ENCODE data around the gene PLEKHG4B.
"Not testable (repeated sequence)": the region's sequence is repeated elsewhere in the genome, so short reads cannot be mapped to it uniquely, and the experiment has no call there.

PLEKHG4B gene

GRCh38 chr5:217494-218456, 125.8 kb downstream of the PLEKHG4B start, which contains the start of the genes CCDC127 and SDHA:
Gene CCDC127, minus strand, starts transcription at chr5:218153. Its CDS starts 1,304 bp downstream, at chr5:216849.
Gene SDHA, plus strand, starts transcription at chr5:218320. Its CDS starts 36 bp downstream, at chr5:218356.
- peak within 1 kb of the TSS; percentile 74 for H3K9ac ChIP-seq (ENCODE audit: low read length)
- peak within 1 kb of the TSS; percentile 88 for H3K27ac ChIP-seq (ENCODE audit: low read depth, low read length)
- H3K36me3 ChIP-seq (ENCODE audit: insufficient read depth, low read length); H3K9me3 ChIP-seq (ENCODE audit: low read length); H3K27me3 ChIP-seq (ENCODE audit: control insufficient read depth in 1 of 2, insufficient read depth in 2 of 2, low read length in 2 of 2); H3K4me1 ChIP-seq (ENCODE audit: insufficient read depth, low read length): not testable (repeated sequence)
- H3K4me3 ChIP-seq (ENCODE audit: low read depth in 1 of 2, low read length in 2 of 2), result peak within 1 kb of the TSS; percentile 62 to 93

GRCh38 chr5:218457-219291, 126.7 kb downstream of the PLEKHG4B start:
- Histone ChIP-seq H3K27me3 (ENCODE audit: control insufficient read depth in 1 of 2, insufficient read depth in 2 of 2, low read length in 2 of 2) (no peaks in the 10 kb centered on the region), H3K36me3 (ENCODE audit: insufficient read depth, low read length) (peaks cover 1% of the 10 kb centered on the region), H3K4me3 (ENCODE audit: low read depth in 1 of 2, low read length in 2 of 2) (peak overlapping the region; percentile 62 to 93), H3K27ac (ENCODE audit: low read depth, low read length) (peak overlapping the region; percentile 88), H3K4me1 (ENCODE audit: insufficient read depth, low read length) (peaks cover 6% of the 10 kb centered on the region), H3K9ac (ENCODE audit: low read length) (peak overlapping the region; percentile 74), H3K9me3 (ENCODE audit: low read length) (no peaks in the 10 kb centered on the region)

DNA sequence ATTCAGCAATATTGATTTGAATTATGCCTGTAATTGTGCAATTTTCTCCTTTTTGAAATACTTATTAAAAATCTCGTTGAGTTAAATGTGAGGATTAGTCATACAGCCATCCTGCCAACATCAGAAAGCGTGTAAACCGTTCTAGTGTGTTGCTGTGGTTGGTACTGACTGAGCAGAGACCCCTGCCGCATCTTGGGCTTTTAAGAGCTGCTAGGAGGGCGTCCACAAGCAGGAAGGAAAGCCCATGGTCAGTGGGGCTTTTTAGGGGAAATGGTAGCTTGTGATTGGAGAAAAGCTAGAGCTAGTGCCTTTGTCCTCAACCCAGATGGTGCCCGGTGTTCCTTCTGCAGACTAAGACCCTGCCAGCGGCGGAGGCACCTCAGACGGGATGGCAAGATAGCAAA, 127.5 kb downstream of the PLEKHG4B start:
- peaks cover 5% of the 10 kb centered on the region for H3K36me3 ChIP-seq (ENCODE audit: insufficient read depth, low read length)
- no peaks in the 10 kb centered on the region for H3K27me3 ChIP-seq (ENCODE audit: control insufficient read depth in 1 of 2, insufficient read depth in 2 of 2, low read length in 2 of 2)
- H3K9ac ChIP-seq (ENCODE audit: low read length), result peak overlapping the region; percentile 74
- peaks cover 6% of the 10 kb centered on the region for H3K4me1 ChIP-seq (ENCODE audit: insufficient read depth, low read length)
- H3K9me3 ChIP-seq (ENCODE audit: low read length), result no peaks in the 10 kb centered on the region
- peak overlapping the region in 1 of 2 donors; percentile 62 for H3K4me3 ChIP-seq (ENCODE audit: low read depth in 1 of 2, low read length in 2 of 2)
- H3K27ac ChIP-seq (ENCODE audit: low read depth, low read length), result no peak overlapping the region

DNA sequence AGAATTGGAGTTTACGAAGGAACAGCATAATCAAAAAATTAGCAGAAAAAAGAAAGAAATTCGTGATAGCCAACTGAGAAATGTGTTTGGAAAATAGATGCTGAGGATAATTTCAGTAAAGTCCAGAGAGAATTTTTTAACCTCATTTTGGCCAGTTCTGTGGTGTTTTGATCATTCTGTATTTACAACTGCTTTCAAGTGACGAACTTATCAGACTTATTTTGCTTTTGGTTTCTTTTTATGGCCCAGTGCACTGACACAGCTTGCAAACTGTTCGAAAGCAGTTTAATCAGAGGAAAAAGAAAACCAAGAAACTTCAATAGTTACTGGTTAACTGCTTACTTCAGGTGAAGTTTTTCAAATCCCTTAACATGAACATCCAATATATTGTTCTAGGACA, 128.0 kb downstream of the PLEKHG4B start:
- no peaks in the 10 kb centered on the region for H3K9me3 ChIP-seq (ENCODE audit: low read length)
- H3K9ac ChIP-seq (ENCODE audit: low read length), result peak overlapping the region; percentile 74
- no peak overlapping the region for H3K27ac ChIP-seq (ENCODE audit: low read depth, low read length)
- H3K4me3 ChIP-seq (ENCODE audit: low read depth in 1 of 2, low read length in 2 of 2), result peak overlapping the region in 1 of 2 donors; percentile 62
- H3K36me3 ChIP-seq (ENCODE audit: insufficient read depth, low read length), result peaks cover 11% of the 10 kb centered on the region
- H3K27me3 ChIP-seq (ENCODE audit: control insufficient read depth in 1 of 2, insufficient read depth in 2 of 2, low read length in 2 of 2), result no peaks in the 10 kb centered on the region
- H3K4me1 ChIP-seq (ENCODE audit: insufficient read depth, low read length), result peaks cover 6% of the 10 kb centered on the region

DNA sequence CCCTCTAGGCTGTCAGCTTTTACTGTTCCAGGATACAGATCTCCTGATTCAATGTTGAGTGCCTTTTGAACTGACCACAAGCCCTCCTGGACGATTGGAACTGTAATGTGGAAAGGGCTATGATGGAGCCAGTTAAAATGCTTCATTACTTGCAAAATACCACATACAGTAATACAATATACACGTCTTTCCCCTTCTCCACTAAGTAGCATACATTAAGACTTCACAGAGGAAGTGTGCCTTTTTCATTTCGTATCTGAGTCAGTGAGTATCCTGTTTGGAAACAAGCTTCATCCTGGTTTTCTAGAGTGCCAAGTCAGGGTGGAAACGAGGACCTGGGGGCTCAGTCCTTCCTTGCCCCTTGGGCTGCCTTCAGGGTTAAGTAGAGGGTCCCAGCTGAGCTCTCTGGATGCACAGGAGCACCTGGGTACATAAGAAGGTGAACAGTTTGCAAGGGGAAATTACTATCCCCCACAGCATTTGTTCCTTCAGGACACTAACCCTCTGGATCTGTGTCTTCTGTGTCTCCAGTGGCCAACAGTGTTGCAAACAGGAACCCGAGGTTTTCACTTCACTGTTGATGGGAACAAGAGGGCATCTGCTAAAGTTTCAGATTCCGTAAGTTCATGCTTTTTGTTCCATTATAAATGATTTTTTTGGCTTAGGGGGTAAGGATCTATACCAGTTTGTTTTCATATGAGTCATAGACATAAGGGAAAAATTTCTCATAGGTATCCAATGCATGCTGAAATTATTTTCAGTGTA, 131.2 kb downstream of the PLEKHG4B start:
- H3K9ac ChIP-seq (ENCODE audit: low read length); H3K4me3 ChIP-seq (ENCODE audit: low read depth in 1 of 2, low read length in 2 of 2); H3K27ac ChIP-seq (ENCODE audit: low read depth, low read length); H3K9me3 ChIP-seq (ENCODE audit: low read length); H3K27me3 ChIP-seq (ENCODE audit: control insufficient read depth in 1 of 2, insufficient read depth in 2 of 2, low read length in 2 of 2); H3K4me1 ChIP-seq (ENCODE audit: insufficient read depth, low read length): not testable (repeated sequence)
- peaks cover 36% of the 10 kb centered on the region for H3K36me3 ChIP-seq (ENCODE audit: insufficient read depth, low read length)

DNA sequence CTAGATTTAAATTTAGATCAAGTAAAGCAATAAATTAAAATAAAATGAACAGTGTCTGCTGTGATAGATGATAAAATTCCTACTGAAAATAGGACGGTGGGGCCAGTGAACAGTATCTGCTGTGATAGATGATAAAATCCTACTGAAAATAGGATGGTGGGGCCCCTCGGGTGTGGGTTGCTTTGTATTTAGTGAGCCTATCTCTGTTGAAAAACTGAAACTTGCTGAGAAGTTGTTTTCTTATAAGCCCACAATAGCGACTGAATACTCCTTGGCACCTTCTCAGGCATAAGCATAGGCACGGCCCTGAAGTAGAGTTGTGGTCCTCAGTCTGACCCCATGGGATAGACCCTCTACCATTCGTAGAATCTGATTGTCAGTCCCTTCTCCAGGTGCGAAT, 131.8 kb downstream of the PLEKHG4B start:
- H3K27ac ChIP-seq (ENCODE audit: low read depth, low read length), result no peak overlapping the region
- H3K4me1 ChIP-seq (ENCODE audit: insufficient read depth, low read length), result peaks cover 6% of the 10 kb centered on the region
- H3K9me3 ChIP-seq (ENCODE audit: low read length), result no peaks in the 10 kb centered on the region
- no peak overlapping the region for H3K4me3 ChIP-seq (ENCODE audit: low read depth in 1 of 2, low read length in 2 of 2)
- no peaks in the 10 kb centered on the region for H3K27me3 ChIP-seq (ENCODE audit: control insufficient read depth in 1 of 2, insufficient read depth in 2 of 2, low read length in 2 of 2)
- peaks cover 40% of the 10 kb centered on the region for H3K36me3 ChIP-seq (ENCODE audit: insufficient read depth, low read length)
- no peak overlapping the region for H3K9ac ChIP-seq (ENCODE audit: low read length)

DNA sequence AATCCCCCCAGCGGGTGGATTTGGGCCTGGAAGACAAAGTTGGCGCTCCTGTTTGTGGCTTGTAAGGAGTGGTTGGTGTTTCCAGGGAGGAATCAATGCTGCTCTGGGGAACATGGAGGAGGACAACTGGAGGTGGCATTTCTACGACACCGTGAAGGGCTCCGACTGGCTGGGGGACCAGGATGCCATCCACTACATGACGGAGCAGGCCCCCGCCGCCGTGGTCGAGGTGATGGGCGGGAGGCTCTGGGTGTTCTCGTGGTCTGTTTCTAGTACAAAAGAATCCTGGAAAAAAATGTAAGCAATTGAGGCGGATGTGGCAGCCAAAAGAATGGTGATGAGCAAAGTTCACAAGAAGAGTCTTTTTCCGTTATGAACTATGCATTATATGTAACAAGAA, 133.4 kb downstream of the PLEKHG4B start:
- H3K36me3 ChIP-seq (ENCODE audit: insufficient read depth, low read length), result peaks cover 52% of the 10 kb centered on the region
- no peaks in the 10 kb centered on the region for H3K9me3 ChIP-seq (ENCODE audit: low read length)
- no peaks in the 10 kb centered on the region for H3K27me3 ChIP-seq (ENCODE audit: control insufficient read depth in 1 of 2, insufficient read depth in 2 of 2, low read length in 2 of 2)
- no peak overlapping the region for H3K27ac ChIP-seq (ENCODE audit: low read depth, low read length)
- H3K9ac ChIP-seq (ENCODE audit: low read length), result no peak overlapping the region
- H3K4me3 ChIP-seq (ENCODE audit: low read depth in 1 of 2, low read length in 2 of 2), result no peak overlapping the region
- peaks cover 6% of the 10 kb centered on the region for H3K4me1 ChIP-seq (ENCODE audit: insufficient read depth, low read length)

GRCh38 chr5:227375-227774, 135.4 kb downstream of the PLEKHG4B start:
- H3K9ac ChIP-seq (ENCODE audit: low read length); H3K4me1 ChIP-seq (ENCODE audit: insufficient read depth, low read length); H3K9me3 ChIP-seq (ENCODE audit: low read length); H3K27me3 ChIP-seq (ENCODE audit: control insufficient read depth in 1 of 2, insufficient read depth in 2 of 2, low read length in 2 of 2); H3K4me3 ChIP-seq (ENCODE audit: low read depth in 1 of 2, low read length in 2 of 2); H3K27ac ChIP-seq (ENCODE audit: low read depth, low read length): not testable (repeated sequence)
- H3K36me3 ChIP-seq (ENCODE audit: insufficient read depth, low read length), result peaks cover 67% of the 10 kb centered on the region

DNA sequence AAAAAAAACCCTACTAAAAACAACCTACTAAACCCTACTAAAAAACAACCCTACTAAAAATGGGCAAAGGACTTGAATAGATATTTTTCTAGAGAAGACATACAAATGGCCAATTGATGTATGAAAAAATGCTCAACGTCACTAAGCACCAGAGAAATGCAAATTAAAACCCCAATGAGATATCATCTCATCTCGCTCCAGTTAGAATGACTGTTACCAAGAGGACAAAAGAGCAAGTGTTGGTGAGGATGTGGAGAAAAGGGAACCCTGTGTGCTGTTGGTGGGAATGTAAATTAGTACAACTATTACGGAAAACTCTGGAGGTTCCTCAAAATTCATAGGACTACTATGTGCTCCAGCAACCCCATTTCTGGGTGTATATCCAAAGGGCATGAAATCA, 136.9 kb downstream of the PLEKHG4B start:
- Histone ChIP-seq H3K9ac (ENCODE audit: low read length) (no peak overlapping the region), H3K36me3 (ENCODE audit: insufficient read depth, low read length) (peaks cover 74% of the 10 kb centered on the region), H3K27me3 (ENCODE audit: control insufficient read depth in 1 of 2, insufficient read depth in 2 of 2, low read length in 2 of 2) (no peaks in the 10 kb centered on the region), H3K4me3 (ENCODE audit: low read depth in 1 of 2, low read length in 2 of 2) (no peak overlapping the region), H3K4me1 (ENCODE audit: insufficient read depth, low read length) (no peaks in the 10 kb centered on the region), H3K9me3 (ENCODE audit: low read length) (no peaks in the 10 kb centered on the region), H3K27ac (ENCODE audit: low read depth, low read length) (no peak overlapping the region)

DNA sequence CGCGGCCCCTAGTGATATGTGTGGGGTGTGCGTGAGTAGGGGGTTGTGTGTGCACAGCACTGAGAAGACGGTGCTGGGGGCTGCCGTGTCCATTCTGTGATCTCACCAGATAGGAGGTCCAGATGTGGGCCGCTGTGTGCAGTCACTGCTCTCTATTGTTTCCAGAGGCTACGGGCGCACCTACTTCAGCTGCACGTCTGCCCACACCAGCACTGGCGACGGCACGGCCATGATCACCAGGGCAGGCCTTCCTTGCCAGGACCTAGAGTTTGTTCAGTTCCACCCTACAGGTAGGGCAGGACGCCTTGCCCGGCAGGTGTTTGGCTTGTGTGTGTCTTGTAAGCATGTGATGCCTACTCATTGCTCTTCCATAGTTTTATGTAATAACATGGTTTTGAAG, 138.7 kb downstream of the PLEKHG4B start:
- Histone ChIP-seq H3K9ac (ENCODE audit: low read length) (no peak overlapping the region), H3K27me3 (ENCODE audit: control insufficient read depth in 1 of 2, insufficient read depth in 2 of 2, low read length in 2 of 2) (no peaks in the 10 kb centered on the region), H3K27ac (ENCODE audit: low read depth, low read length) (no peak overlapping the region), H3K4me1 (ENCODE audit: insufficient read depth, low read length) (no peaks in the 10 kb centered on the region), H3K36me3 (ENCODE audit: insufficient read depth, low read length) (peaks cover 71% of the 10 kb centered on the region), H3K4me3 (ENCODE audit: low read depth in 1 of 2, low read length in 2 of 2) (no peak overlapping the region), H3K9me3 (ENCODE audit: low read length) (no peaks in the 10 kb centered on the region)

DNA sequence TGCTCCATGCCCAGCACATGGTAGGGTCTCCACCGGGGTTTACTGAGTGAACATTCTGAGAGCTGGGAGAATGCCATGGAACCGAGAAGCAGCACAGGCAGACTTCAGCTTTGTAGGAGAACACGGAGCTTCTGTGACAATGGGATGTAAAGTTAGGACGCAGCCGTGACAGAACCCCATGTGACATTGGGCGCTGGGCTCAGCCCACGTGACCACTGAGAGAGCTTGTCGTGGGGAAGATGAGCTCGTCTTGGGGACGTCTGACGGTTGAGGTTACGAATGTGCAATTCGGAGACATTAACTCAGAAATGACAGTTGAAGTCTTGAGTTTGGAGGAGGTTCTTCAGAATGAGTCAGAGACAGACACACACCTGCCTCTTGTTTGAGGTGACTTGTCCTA, 139.7 kb downstream of the PLEKHG4B start:
- Histone ChIP-seq H3K27me3 (ENCODE audit: control insufficient read depth in 1 of 2, insufficient read depth in 2 of 2, low read length in 2 of 2) (no peaks in the 10 kb centered on the region), H3K36me3 (ENCODE audit: insufficient read depth, low read length) (peaks cover 62% of the 10 kb centered on the region), H3K4me1 (ENCODE audit: insufficient read depth, low read length) (no peaks in the 10 kb centered on the region), H3K4me3 (ENCODE audit: low read depth in 1 of 2, low read length in 2 of 2) (no peak overlapping the region), H3K27ac (ENCODE audit: low read depth, low read length) (no peak overlapping the region), H3K9me3 (ENCODE audit: low read length) (no peaks in the 10 kb centered on the region), H3K9ac (ENCODE audit: low read length) (no peak overlapping the region)
